Measurements from ENCODE around the gene PIAS4. TPM values are rescaled to one million over a fixed set of nuclear protein-coding genes. Genes with fewer than 3 reads are reported as not detected.

The PIAS4 gene
- total RNA-seq, 1 experiment from 2014 or later = 45.9 TPM

DNA sequence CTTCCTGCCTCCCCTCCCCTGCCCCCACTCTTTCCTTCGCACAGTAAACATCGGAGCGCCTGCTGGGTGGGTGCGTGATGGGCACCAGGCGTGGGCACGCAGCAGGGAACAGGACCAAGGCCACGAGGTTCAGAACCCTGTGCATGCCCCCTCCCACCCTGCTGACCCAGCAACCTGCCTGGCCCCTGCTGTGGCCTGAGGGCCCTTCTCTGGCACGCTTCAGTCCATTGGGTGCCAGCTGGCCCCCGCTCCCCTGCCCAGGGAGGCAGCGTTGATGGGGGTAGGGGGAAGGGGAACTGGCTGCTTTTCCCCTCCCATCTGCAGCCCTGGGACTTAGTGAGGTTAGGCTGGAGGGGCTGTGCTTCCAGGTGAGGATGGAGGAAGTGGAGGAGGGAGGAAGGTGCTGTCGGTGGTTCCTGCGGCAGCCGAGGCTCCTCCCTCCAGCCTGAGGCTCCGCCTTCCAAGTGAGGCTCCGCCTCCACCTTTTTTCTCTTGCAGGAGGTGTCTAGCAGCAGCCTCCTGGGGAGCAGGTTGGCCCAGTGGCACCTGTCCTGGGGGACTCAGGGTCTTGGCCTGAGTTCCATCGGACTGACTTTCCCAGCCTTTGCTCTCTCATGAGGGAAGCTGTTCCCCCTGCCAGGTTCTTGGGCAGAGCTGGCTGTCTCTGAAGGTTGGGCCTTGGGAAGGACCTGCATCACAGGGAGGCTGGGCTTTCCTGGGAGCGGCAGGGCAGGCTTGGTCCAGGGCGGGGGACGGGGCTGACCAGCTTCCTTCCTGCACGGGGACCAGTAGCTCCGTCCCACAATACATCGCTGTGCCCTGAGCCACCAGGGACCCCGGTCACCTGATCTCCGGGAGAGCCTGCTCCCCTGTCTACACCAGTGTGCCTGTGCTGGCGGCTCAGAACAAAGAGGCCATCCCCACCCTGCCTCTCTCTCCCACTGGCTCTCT is 7.3 kb downstream of the PIAS4 start (continued):
- TF ChIP-seq, protein P1, sequence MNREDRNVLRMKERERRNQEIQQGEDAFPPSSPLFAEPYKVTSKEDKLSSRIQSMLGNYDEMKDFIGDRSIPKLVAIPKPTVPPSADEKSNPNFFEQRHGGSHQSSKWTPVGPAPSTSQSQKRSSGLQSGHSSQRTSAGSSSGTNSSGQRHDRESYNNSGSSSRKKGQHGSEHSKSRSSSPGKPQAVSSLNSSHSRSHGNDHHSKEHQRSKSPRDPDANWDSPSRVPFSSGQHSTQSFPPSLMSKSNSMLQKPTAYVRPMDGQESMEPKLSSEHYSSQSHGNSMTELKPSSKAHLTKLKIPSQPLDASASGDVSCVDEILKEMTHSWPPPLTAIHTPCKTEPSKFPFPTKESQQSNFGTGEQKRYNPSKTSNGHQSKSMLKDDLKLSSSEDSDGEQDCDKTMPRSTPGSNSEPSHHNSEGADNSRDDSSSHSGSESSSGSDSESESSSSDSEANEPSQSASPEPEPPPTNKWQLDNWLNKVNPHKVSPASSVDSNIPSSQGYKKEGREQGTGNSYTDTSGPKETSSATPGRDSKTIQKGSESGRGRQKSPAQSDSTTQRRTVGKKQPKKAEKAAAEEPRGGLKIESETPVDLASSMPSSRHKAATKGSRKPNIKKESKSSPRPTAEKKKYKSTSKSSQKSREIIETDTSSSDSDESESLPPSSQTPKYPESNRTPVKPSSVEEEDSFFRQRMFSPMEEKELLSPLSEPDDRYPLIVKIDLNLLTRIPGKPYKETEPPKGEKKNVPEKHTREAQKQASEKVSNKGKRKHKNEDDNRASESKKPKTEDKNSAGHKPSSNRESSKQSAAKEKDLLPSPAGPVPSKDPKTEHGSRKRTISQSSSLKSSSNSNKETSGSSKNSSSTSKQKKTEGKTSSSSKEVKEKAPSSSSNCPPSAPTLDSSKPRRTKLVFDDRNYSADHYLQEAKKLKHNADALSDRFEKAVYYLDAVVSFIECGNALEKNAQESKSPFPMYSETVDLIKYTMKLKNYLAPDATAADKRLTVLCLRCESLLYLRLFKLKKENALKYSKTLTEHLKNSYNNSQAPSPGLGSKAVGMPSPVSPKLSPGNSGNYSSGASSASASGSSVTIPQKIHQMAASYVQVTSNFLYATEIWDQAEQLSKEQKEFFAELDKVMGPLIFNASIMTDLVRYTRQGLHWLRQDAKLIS (CRISPR knock-in tag; IDR thresholded peaks at IDR 0.05; ENCODE audit: borderline replicate concordance) = no peak
- TF ChIP-seq, protein P2, sequence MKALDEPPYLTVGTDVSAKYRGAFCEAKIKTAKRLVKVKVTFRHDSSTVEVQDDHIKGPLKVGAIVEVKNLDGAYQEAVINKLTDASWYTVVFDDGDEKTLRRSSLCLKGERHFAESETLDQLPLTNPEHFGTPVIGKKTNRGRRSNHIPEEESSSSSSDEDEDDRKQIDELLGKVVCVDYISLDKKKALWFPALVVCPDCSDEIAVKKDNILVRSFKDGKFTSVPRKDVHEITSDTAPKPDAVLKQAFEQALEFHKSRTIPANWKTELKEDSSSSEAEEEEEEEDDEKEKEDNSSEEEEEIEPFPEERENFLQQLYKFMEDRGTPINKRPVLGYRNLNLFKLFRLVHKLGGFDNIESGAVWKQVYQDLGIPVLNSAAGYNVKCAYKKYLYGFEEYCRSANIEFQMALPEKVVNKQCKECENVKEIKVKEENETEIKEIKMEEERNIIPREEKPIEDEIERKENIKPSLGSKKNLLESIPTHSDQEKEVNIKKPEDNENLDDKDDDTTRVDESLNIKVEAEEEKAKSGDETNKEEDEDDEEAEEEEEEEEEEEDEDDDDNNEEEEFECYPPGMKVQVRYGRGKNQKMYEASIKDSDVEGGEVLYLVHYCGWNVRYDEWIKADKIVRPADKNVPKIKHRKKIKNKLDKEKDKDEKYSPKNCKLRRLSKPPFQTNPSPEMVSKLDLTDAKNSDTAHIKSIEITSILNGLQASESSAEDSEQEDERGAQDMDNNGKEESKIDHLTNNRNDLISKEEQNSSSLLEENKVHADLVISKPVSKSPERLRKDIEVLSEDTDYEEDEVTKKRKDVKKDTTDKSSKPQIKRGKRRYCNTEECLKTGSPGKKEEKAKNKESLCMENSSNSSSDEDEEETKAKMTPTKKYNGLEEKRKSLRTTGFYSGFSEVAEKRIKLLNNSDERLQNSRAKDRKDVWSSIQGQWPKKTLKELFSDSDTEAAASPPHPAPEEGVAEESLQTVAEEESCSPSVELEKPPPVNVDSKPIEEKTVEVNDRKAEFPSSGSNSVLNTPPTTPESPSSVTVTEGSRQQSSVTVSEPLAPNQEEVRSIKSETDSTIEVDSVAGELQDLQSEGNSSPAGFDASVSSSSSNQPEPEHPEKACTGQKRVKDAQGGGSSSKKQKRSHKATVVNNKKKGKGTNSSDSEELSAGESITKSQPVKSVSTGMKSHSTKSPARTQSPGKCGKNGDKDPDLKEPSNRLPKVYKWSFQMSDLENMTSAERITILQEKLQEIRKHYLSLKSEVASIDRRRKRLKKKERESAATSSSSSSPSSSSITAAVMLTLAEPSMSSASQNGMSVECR (CRISPR knock-in tag; IDR thresholded peaks at IDR 0.05; ENCODE audit: borderline replicate concordance) = no peak
- no peak for TF ChIP-seq ZNF396 (CRISPR knock-in tag; IDR thresholded peaks at IDR 0.05; ENCODE audit: borderline replicate concordance)
- TF ChIP-seq, protein P3, sequence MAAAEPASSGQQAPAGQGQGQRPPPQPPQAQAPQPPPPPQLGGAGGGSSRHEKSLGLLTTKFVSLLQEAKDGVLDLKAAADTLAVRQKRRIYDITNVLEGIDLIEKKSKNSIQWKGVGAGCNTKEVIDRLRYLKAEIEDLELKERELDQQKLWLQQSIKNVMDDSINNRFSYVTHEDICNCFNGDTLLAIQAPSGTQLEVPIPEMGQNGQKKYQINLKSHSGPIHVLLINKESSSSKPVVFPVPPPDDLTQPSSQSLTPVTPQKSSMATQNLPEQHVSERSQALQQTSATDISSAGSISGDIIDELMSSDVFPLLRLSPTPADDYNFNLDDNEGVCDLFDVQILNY (CRISPR knock-in tag; IDR thresholded peaks at IDR 0.05) = no peak
- TF ChIP-seq FOXP1 (CRISPR knock-in tag; IDR thresholded peaks at IDR 0.05; ENCODE audit: borderline replicate concordance) = no peak
- no peak for TF ChIP-seq FOXJ3 (CRISPR knock-in tag; IDR thresholded peaks at IDR 0.05; ENCODE audit: borderline replicate concordance)

DNA sequence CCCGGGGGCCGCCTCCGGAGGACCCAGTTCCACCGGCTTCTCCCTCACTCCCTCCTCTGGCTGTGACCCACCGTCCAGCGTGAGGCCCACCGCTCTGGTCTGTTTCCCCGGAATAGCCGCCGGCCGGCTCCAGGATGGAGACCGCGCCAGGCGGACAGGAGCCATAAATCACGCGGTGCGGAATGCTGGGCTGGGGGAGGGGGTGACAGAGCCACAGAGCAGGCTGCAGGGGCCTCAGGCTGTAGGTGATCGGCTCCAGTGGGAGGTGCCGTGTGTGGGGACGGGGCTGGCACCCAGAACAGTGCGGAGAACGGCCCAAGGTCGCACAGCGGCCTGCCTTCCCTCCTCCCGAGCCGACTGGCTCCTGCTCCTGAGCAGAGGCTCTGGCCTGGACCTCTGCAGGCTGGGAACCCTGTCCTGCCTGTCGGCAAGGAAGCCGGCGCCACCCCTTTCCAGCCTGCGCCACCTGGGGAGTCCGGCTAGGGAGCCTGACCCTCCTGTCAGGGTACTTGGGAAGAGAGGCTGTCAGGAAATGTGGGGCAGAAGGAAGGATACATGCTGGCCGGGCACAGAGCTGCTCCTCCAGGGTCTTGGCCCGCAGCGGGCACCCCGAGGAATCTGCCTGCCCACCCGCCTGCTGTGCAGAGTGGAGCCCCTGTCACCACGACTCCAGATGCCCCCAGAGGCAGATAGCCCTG is 8.3 kb downstream of the PIAS4 start:
- ChIA-PET CTCF (interaction anchor here (1.2 kb wide), 1 partner anchor 28 kb away, joined by 3 read pairs; no protein-coding TSS in a partner anchor), POLR2A (no interaction called here)
- Mint-ChIP-seq H3K4me1 (0 out of 2 replicates have a peak, but pooled peaks cover 3% of the 10 kb centered on the region), H3K9me3 (no peaks in the 10 kb centered on the region), H3K36me3 (peaks cover 6% of the 10 kb centered on the region), H3K27ac (no peak overlapping the region), H3K4me3 (no peak overlapping the region), H3K27me3 (ENCODE audit: low read depth) (no peaks in the 10 kb centered on the region)
- DNase-seq (ENCODE audit: low spot score) = no peak
- no peak for ATAC-seq
- no peak for TF ChIP-seq IRF2 (CRISPR knock-in tag; IDR thresholded peaks at IDR 0.05; ENCODE audit: borderline replicate concordance, low read depth)
- TF ChIP-seq, protein P4, sequence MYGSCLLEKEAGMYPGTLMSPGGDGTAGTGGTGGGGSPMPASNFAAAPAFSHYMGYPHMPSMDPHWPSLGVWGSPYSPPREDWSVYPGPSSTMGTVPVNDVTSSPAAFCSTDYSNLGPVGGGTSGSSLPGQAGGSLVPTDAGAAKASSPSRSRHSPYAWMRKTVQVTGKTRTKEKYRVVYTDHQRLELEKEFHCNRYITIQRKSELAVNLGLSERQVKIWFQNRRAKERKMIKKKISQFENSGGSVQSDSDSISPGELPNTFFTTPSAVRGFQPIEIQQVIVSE (CRISPR knock-in tag; IDR thresholded peaks at IDR 0.05; ENCODE audit: borderline replicate concordance) = no peak
- TF ChIP-seq FOXJ3 (CRISPR knock-in tag; IDR thresholded peaks at IDR 0.05; ENCODE audit: borderline replicate concordance) = no peak
- TF ChIP-seq ETV6 (CRISPR knock-in tag; IDR thresholded peaks at IDR 0.05) = no peak
- TF ChIP-seq EMX1 (CRISPR knock-in tag; IDR thresholded peaks at IDR 0.05) = no peak
- TF ChIP-seq, protein P1 (CRISPR knock-in tag; IDR thresholded peaks at IDR 0.05; ENCODE audit: borderline replicate concordance) = no peak

Data from WTC11 (cell line).